Measurements from ENCODE around the gene CCDC27. TPM values are rescaled to one million over a fixed set of nuclear protein-coding genes. Genes with fewer than 3 reads are reported as not detected.

The CCDC27 gene
- total RNA-seq, 1 donor from 2014 or later = not detected

DNA sequence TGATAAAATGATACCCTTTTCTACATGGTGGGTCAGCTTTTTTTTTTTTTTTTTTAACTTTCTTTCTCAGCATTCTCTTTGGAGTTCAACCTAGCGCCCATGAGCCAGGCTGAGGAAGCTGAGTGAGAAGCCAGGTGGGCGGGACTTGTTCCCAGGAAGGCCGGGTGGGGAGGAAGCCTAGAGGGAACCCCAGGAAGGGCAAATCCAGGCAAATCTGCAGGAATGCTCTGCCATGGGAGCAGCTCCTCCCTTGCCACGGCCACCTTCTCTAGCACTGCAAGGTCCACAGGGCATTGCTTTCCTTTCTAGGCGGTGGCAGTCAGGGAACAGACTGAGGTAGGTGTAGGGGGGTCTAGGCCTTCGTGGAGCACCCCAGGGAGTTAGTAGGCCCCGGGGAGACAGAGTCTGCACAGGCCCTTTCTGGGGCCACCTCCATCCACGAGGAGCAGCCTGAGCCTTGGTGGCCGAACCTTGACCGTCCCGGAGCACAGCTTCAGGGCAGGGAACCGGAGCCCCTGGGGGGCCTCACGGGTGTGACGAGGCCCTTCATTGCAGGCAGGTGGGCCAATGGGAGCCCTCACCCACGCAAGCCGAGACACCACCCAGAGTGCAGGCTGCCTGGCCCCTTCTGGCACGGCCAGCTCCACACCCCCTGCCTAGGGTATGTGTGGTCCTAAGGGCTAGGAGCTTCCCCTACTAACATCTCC is 18.2 kb upstream of the CCDC27 start:
- no peak for DNase-seq (ENCODE audit: low spot score)
- intact Hi-C loops (cut with DNase I) = no loop called here

DNA sequence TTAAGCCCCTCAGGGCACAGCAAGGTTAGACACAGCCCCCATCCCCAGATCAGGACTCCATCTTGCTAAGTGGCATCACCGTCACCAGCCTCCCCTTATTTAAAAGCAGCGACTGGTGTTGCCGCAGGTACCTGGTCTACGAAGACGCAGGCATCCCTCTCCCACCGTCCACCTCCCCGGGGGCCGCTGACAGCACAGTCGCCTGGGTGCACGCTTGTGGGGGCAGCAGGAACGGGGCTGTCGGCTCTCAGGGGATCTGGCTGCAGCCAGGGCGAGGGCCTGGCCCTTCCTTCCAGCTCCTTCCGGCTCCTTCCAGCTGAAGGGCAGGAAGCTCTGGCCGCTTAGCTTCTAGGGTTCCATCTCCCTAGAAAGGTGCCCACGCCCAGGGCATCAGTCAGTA is 17.6 kb upstream of the CCDC27 start:
- no peak for DNase-seq (ENCODE audit: low spot score)
- intact Hi-C loops (cut with DNase I) = no loop called here

DNA sequence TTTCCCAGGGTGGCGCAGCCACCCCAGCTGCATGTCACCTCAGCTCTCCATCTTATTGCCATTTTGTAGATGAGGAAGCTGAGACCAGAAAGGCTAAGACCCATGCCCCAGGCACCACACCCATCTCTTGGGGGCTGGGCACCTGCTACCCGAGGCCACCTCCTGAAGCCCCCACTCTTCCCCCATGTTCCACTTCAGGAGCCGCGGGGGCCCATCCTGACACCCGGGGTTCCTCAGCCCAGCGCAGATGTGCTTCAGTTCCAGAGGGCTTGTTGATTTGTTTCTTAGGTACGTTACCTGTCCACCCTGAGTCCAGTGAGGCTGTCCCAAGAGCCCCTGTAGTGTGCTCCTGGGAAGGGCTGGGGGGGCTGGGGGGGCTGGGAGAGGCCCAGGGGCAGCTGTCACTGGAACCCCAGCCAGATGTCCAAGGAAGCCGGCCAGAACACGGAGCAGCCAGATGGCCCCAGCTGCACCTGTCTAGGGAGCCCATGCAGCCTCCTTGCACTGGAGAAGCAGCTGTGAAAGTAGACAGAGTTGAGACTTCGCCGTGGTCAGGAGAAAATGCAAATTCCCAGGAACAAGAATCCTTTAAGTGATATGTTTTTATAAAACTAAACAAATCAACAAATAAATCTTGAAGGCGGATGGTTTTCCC is 17.1 kb upstream of the CCDC27 start:
- no peak for DNase-seq (ENCODE audit: low spot score)

DNA sequence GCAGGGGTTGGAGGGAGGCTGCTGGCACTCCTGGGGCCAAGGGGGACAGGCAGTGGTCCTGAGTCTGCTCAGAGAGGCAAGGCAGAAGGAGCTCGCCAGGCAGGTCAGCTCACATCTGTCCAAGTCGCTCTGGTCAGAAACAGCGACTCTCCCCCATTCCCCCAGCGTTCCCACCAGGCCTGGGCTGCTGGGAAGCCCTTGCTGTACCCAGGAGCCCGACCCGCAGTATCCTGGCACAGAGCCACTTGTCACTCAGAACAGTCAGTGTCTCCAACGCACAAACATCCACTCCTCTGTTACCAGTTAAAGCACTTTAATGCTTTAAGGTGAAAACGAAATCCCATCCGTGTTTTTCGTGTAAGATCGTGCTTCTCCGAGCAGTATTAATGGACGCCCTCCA is 16.6 kb upstream of the CCDC27 start:
- intact Hi-C loops (cut with DNase I) = no loop called here
- DNase-seq (ENCODE audit: low spot score) = no peak

More for the DNA sequence above, 17.1 kb upstream of the CCDC27 start:
- intact Hi-C loops (cut with DNase I) = no loop called here

DNA sequence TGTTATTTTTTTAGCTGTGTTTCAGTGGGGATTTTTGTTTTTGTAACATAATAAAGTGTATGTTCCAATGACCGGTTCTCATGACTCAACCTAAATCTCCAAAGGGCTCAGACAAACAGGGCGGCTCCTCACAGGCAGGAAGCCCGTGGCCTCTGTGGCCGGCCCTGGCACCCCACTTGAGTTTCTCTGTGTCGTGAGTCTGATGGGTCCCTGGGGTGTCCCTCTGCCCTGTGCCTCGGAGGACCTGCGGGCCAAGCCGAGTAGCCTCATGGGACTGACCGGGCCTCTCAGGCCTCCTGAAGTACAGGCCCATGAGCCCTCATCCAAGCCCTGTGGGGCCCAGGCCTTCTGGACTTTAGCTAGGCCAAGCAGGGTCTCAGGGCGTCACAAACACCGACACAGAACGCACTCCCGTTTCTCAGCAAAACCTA is 16.1 kb upstream of the CCDC27 start:
- intact Hi-C loops (cut with DNase I) = no loop called here
- DNase-seq (ENCODE audit: low spot score) = no peak

DNA sequence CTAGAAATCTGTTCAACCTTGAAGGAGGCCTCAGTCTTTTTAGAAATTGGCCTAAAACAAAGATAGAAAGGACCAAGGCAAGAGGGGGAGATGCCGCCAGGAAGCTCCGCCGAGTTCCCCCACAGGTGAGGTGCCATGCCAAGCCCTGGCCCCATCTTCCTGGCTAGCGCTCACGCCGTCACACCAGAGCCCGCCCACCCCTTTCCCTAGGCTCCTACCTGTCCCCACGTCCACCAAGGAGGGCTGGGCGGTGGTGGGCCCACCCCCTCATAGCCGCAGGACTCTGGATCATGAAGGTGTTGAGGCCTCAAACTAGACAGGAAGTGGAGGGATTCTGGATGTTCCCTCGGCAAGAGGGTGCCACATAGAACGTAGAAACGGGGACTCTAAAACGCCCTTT is 15.5 kb upstream of the CCDC27 start:
- DNase-seq (ENCODE audit: low spot score) = no peak
- intact Hi-C loops (cut with DNase I) = no loop called here

DNA sequence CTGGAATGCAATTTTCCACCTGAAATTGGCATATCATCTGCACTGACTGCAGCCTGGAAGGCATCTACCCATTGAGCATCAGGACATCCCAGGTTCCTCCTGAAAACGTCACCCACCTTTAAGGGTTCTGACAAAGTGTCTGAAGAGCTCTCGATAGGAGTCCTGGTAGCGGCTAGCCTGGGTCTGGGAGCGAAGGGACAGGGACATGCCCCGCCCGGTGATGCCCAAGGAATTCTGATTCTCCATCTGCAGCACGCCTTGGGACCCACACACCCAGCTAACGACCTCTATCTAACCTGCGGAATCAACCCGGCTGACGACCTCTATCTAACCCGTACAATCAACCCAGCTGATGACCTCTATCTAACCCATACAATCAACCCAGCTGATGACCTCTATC is 13.3 kb upstream of the CCDC27 start:
- intact Hi-C loops (cut with DNase I) = no loop called here
- no peak for DNase-seq (ENCODE audit: low spot score)

- no peak for DNase-seq (ENCODE audit: low spot score)
- intact Hi-C loops (cut with DNase I) = no loop called here
Observed at GRCh38 chr1:3740042-3740441, 12.2 kb upstream of the CCDC27 start.

DNA sequence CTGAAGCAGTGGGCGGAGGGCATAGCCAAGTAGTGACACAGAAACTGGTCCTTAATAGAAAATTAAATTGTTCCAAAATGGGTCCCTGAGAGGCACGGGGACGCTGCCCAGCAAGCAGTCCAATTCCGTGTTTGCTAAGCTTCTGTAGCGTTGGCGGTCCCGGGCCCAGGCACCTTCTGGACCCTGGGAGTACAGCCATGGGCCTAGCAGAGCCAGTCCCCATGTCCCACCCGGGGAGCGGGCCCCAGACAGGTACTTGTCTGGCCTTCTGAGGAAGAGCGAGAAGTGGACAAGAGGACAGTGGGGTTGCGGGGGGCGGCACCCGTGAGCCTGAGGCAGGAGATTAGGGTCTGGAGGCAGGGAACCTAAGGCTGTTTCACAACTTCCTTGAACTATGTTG is 11.5 kb upstream of the CCDC27 start:
- no peak for DNase-seq (ENCODE audit: low spot score)

GRCh38 chr1:3741566-3742438 is 10.4 kb upstream of the CCDC27 start:
- DNase-seq (ENCODE audit: low spot score) = no peak
- intact Hi-C loops (cut with DNase I) = no loop called here

More for the DNA sequence above, 11.5 kb upstream of the CCDC27 start:
- intact Hi-C loops (cut with DNase I) = no loop called here

- no peak for DNase-seq (ENCODE audit: low spot score)
- intact Hi-C loops (cut with DNase I) = no loop called here
Observed at GRCh38 chr1:3742439-3743298, 9.6 kb upstream of the CCDC27 start.

DNA sequence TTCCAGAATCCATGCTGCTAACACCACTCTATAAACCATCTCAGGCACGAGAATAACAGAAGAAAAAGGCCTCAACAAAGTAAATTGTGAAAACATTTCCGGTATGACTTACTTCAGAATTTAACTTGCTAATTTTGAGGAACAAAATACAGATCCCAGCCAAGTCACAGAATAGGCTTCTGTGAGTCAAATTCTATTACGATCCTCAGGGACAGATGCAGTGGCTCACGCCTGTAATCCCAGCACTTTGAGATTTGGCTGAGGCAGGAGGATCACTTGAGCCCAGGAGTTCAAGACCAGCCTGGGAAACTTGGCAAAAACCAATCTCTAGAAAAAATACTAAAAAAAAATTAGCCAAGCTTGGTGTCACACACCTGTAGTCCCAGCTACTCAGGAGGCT is 8.8 kb upstream of the CCDC27 start:
- DNase-seq (ENCODE audit: low spot score) = no peak
- intact Hi-C loops (cut with DNase I) = no loop called here

- intact Hi-C loops (cut with DNase I) = no loop called here
- DNase-seq (ENCODE audit: low spot score) = no peak
Observed at GRCh38 chr1:3743826-3744225, 8.4 kb upstream of the CCDC27 start.

DNA sequence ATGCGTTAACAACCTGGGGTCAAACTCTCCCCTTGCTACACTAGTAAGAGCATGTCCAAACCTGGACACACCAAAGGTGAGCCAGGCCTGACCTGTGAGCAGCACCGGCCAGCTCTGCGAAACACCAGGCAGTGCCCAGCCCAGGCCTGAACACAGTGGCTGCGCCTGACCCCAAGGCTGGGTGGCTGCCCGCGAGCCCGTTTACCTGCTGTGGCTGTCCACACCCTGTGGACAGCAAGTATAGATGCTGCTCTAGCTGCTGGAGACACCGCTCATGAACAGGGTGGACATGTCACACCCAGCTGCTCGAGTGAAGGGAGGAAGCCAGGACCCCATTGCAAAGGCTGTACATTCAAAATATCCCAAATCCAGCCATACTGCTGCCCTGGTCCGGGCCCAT is 7.6 kb upstream of the CCDC27 start:
- intact Hi-C loops (cut with DNase I) = no loop called here
- no peak for DNase-seq (ENCODE audit: low spot score)

DNA sequence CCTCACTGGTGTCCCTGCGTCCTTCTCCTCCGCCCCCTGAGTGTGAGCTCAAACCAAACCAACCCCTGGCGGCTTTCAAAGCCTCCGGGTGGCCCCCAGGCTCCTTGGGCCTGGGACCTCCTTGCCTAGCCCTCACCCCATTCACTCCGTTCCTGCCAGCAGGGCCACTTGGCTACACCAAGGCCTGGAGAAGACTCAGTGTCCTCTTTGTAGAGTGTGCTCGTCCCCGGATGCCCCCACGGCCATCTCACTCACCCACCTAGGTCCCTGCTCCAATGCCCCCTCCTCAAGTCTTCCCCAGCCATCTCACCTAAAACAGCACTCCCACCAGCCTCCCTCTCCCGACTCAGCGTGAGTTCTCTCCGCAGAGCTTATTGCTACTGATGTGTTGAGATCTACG is 7.2 kb upstream of the CCDC27 start:
- DNase-seq (ENCODE audit: low spot score) = no peak
- intact Hi-C loops (cut with DNase I) = no loop called here

GRCh38 chr1:3745590-3746381 is 6.5 kb upstream of the CCDC27 start:
- no peak for DNase-seq (ENCODE audit: low spot score)
- intact Hi-C loops (cut with DNase I) = loop anchor here (2.0 kb wide), 1 partner anchor 51 kb away; the partner anchor contains the start of gene LRRC47

- intact Hi-C loops (cut with DNase I) = loop anchor here (2.0 kb wide), 1 partner anchor 50 kb away; the partner anchor contains the start of gene LRRC47
- DNase-seq (ENCODE audit: low spot score) = no peak
Observed at GRCh38 chr1:3746389-3746829, 5.8 kb upstream of the CCDC27 start.

DNA sequence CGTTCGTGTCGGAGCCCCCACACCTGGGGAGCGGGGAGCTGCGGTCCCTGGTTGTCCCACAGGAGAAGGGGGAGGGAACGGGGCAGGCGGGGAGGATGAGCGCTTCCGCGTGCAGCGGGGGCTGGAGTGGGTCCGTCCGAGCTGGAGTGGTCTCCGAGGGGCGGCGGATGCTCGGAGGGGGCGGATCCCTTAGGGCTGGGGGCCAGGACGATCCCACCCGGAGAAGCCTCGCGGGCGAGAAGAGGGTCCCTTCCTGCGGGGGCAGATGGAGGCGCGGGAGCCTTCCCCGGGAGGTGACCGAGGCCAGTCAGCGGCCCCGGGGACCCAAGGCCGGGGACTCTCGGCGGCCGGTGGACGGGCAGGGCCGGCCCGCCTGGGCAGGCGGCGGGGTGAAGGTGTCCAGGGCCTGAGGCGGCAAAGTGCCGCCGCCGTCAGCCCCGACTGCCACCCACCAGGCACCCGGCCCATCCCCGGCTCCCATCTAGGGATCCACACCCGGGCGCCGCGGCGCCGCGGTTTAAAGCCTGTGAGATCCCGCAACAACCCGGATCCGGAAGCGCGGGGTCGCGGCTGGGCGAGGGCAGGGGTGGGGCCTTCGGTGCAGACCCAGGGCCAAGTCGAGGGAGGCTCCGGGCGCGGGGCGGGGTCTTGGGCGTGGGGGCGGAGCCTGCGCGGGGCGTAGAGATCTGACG is 5.3 kb upstream of the CCDC27 start:
- DNase-seq (ENCODE audit: low spot score) = peak; percentile 93
- intact Hi-C loops (cut with DNase I) = loop anchor here (2.0 kb wide), 1 partner anchor 50 kb away; the partner anchor contains the start of gene LRRC47
